ENCODE data around the gene LUC7L3.

LUC7L3 gene, protein sequence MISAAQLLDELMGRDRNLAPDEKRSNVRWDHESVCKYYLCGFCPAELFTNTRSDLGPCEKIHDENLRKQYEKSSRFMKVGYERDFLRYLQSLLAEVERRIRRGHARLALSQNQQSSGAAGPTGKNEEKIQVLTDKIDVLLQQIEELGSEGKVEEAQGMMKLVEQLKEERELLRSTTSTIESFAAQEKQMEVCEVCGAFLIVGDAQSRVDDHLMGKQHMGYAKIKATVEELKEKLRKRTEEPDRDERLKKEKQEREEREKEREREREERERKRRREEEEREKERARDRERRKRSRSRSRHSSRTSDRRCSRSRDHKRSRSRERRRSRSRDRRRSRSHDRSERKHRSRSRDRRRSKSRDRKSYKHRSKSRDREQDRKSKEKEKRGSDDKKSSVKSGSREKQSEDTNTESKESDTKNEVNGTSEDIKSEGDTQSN

DNA sequence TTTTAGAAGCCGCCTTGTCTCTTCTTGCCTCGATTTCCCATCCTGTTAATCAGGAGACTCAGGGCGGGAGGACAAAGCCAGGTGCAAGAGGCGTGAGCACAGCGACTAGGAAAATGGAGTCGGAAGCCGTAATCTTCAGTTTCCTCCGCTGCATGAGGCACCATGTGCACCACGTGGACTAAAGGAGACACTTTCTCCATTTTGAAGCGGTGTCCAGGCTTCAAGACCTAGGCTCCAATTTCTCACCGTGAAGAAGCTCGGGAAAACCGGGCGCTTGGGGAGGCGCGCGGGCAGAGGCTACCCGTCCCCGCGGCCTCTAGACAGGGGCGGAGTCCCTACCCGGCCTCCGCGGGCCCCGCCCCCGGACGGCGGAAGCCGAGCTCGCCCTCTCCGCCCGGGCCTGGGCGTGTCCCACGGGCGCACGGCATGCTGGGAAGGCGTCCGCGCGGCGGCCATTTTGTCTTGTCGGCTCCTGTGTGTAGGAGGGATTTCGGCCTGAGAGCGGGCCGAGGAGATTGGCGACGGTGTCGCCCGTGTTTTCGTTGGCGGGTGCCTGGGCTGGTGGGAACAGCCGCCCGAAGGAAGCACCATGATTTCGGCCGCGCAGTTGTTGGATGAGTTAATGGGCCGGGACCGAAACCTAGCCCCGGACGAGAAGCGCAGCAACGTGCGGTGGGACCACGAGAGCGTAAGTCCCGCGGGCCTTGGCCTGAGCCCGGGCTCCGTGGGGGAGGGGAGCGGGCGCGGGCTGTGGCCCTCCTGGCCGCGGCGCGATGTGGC is at the start of gene LUC7L3:
LUC7L3 (plus strand) TSS at position 460 of the 780 bp plus-strand sequence; CDS start at position 590, 130 bp downstream.
- peak within 1 kb of the TSS; percentile 96 for H3K4me3 ChIP-seq (ENCODE audit: low read length)

DNA sequence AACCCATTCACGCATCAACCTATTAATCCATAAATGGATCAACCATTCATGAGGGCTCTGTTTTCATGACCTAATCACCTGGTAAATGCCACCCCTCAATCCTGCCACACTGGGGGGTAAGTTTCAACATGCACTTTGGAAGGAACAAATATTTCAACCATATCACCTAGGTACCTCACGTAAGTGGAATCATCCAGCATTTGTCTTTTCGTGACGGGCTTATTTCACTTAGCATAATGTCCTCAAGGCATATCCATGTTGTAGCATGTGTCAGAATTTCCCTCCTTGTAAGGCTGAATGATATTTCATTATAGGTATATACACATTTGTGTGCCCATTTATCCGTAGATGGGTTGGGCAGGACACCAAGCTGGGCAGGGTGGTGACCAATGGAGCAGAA is 47.3 kb upstream of the LUC7L3 start:
- TF ChIP-seq, protein P1, sequence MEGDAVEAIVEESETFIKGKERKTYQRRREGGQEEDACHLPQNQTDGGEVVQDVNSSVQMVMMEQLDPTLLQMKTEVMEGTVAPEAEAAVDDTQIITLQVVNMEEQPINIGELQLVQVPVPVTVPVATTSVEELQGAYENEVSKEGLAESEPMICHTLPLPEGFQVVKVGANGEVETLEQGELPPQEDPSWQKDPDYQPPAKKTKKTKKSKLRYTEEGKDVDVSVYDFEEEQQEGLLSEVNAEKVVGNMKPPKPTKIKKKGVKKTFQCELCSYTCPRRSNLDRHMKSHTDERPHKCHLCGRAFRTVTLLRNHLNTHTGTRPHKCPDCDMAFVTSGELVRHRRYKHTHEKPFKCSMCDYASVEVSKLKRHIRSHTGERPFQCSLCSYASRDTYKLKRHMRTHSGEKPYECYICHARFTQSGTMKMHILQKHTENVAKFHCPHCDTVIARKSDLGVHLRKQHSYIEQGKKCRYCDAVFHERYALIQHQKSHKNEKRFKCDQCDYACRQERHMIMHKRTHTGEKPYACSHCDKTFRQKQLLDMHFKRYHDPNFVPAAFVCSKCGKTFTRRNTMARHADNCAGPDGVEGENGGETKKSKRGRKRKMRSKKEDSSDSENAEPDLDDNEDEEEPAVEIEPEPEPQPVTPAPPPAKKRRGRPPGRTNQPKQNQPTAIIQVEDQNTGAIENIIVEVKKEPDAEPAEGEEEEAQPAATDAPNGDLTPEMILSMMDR (conservative IDR thresholded peaks at IDR 0.05; ENCODE audit: low read depth, low read length), result no peak
- DNase-seq (ENCODE audit: low read depth), result no peak
- no peak overlapping the region for H3K4me3 ChIP-seq (ENCODE audit: low read length)

More for the DNA sequence above, at the start of gene LUC7L3:
- peak; percentile 80 for DNase-seq (ENCODE audit: low read depth)
- TF ChIP-seq, protein P1 (conservative IDR thresholded peaks at IDR 0.05; ENCODE audit: low read depth, low read length), result no peak

- H3K4me3 ChIP-seq (ENCODE audit: low read length), result no peak overlapping the region
- no peak for DNase-seq (ENCODE audit: low read depth)
- TF ChIP-seq, protein P1 (conservative IDR thresholded peaks at IDR 0.05; ENCODE audit: low read depth, low read length), result no peak
These were observed 46.4 kb upstream of the LUC7L3 start for GRCh38 chr17:50672831-50673551.

DNA sequence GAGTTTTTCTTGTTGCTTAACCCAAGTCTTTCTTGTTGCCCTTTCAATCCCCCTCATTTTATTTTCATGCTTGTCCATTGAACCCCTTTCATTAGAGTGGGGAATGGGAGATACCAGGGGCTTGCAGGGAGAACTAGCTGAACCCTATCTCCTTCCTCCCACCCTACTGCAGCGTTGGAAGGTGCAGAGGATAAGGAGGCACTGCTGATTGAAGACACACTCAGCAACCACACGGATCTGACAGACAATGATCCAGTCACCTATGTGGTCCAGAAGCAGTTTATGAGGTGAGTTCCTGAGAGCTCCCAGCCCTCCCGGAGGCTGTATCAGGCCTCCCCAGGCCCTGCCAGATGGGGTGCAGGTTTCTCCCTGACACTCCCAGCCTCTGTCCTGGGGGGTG is 44.2 kb upstream of the LUC7L3 start:
- TF ChIP-seq, protein P1 (conservative IDR thresholded peaks at IDR 0.05; ENCODE audit: low read depth, low read length), result no peak

GRCh38 chr17:50675627-50676026 is 43.8 kb upstream of the LUC7L3 start:
- TF ChIP-seq, protein P1 (conservative IDR thresholded peaks at IDR 0.05; ENCODE audit: low read depth, low read length), result no peak
- no peak for DNase-seq (ENCODE audit: low read depth)
- H3K4me3 ChIP-seq (ENCODE audit: low read length), result no peak overlapping the region

More for the DNA sequence above, 44.2 kb upstream of the LUC7L3 start:
- H3K4me3 ChIP-seq (ENCODE audit: low read length), result no peak overlapping the region
- DNase-seq (ENCODE audit: low read depth), result no peak

DNA sequence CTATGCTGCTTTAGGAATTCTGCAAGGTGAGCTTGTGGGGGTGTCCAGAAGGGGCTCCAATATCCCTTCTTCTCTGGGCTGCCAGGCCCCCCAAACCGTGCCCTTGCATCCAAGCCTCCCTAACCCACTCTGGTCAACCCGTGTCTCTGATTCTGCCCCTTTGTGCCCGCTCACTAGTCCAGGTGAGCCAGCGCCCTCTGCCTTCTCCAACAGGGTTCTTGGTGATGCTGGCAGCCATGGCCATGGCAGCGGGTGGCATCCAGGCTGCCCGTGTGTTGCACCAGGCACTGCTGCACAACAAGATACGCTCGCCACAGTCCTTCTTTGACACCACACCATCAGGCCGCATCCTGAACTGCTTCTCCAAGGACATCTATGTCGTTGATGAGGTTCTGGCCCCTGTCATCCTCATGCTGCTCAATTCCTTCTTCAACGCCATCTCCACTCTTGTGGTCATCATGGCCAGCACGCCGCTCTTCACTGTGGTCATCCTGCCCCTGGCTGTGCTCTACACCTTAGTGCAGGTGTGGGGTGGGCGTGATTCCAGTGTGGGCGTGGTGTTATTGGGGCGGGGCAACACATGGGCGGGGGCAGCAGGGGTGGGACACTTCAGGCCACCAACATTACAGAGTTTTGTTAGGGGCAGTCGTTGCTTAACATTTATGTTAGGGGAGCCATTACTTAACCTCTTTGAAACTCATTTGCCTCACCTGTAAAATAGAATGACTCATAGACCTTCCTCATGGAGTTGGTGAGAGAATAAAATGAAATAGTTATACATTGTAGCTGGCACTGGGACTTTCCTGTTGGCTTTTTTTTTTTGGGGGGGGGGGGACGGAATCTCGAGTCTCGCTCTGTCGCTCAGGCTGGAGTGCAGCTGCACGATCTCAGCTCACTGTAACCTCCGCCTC is 43.1 kb upstream of the LUC7L3 start:
- H3K4me3 ChIP-seq (ENCODE audit: low read length), result no peak overlapping the region
- no peak for DNase-seq (ENCODE audit: low read depth)
- TF ChIP-seq, protein P1 (conservative IDR thresholded peaks at IDR 0.05; ENCODE audit: low read depth, low read length), result no peak

Data from retinal pigment epithelial cell (primary cell).